Left cardiac atrium (tissue), 4 donors: ENCODE measurements around the gene RABAC1. TPM values are rescaled to one million over a fixed set of nuclear protein-coding genes. Genes with fewer than 3 reads are reported as not detected.
A peak's percentile ranks its signal among the peaks of the same experiment; 100 is the strongest.
"Not testable (repeated sequence)": the region's sequence is repeated elsewhere in the genome, so short reads cannot be mapped to it uniquely, and the experiment has no call there.

Experiments
- ATAC-seq, 2 donors: fragments of 200-7000 bp; cut with Tn5 transposase; one replicate each; pipeline ENCODE4 v1.9.1; 2020; ENCODE audit warnings: mild to moderate bottlenecking in 2 of 2, moderate library complexity in 2 of 2
- DNase-seq: peaks from one replicate; pipeline ENCODE4 v3.0.0-alpha.2; 2020
- intact Hi-C, 2 donors: fragments of 100-400 bp; cut with DNase I; formaldehyde crosslinking; loops; one replicate each; pipeline versions ENCODE4 v1.14.1 to v1.15.1; 2022 to 2023
- total RNA-seq, 2 donors: library from RNA; stranded (reverse); fragmentation: NEBNext Ultra II Directional; extraction: Animal tissue kit (Norgen Biotek cat#: 25700); gene quantifications; one replicate each; pipeline ENCODE4 v1.2.1, GENCODE V29; 2021
- donor health status: DM: no; HTN: yes; CAD: no.
- donor health status: DM: no; HTN: yes; CAD: no; lungs with severe emphysema.
- donor health status: DM: yes; HTN: yes; CAD: no.
- donor health status: Dilated cardiomyopathy.

RABAC1 gene
- total RNA-seq, 2 donors from 2014 or later, result 91.4 to 117 TPM

- peak; percentile 67 to 71 for ATAC-seq
- peak; percentile 69 for DNase-seq
- intact Hi-C loops, result no loop called here
These were observed 1.2 kb downstream of the RABAC1 start for GRCh38 chr19:41957838-41958366.

- intact Hi-C loops, result no loop called here
- DNase-seq (no peak), ATAC-seq (no peak)
These were observed 1.8 kb downstream of the RABAC1 start for GRCh38 chr19:41957161-41957837.

GRCh38 chr19:41956621-41957020, 2.5 kb downstream of the RABAC1 start:
- no peak for ATAC-seq
- DNase-seq, result no peak
- intact Hi-C loops, result no loop called here

- ATAC-seq (no peak), DNase-seq (no peak)
- intact Hi-C loops, result no loop called here
These were observed 3.6 kb downstream of the RABAC1 start for GRCh38 chr19:41955521-41955920.

GRCh38 chr19:41951686-41952172, 7.4 kb downstream of the RABAC1 start:
- intact Hi-C loops, result loop anchor here in 1 of 2 donors (2.0 kb wide), 1 partner anchor 79 kb away; no protein-coding TSS in a partner anchor
- ATAC-seq (peak; percentile 79), DNase-seq (peak; percentile 78)

GRCh38 chr19:41947091-41947490, 12.0 kb downstream of the RABAC1 start:
- intact Hi-C loops, result loop anchor here in 1 of 2 donors (5.0 kb wide), 1 partner anchor 75 kb away; no protein-coding TSS in a partner anchor
- ATAC-seq, result no peak
- DNase-seq, result no peak

- intact Hi-C loops, result loop anchor here in 1 of 2 donors (5.0 kb wide), 1 partner anchor 73 kb away; no protein-coding TSS in a partner anchor
- ATAC-seq, result peak; percentile 29 to 79
These were observed 13.9 kb downstream of the RABAC1 start for GRCh38 chr19:41945135-41945766.

GRCh38 chr19:41944336-41944735, 14.8 kb downstream of the RABAC1 start:
- intact Hi-C loops, result no loop called here
- ATAC-seq (no peak), DNase-seq (no peak)

More at GRCh38 chr19:41945135-41945766, 13.9 kb downstream of the RABAC1 start:
- DNase-seq, result no peak

- ATAC-seq, result no peak
- intact Hi-C loops, result no loop called here
- no peak for DNase-seq
These were observed 17.5 kb downstream of the RABAC1 start for GRCh38 chr19:41941410-41942202.

GRCh38 chr19:41940731-41941409, 18.3 kb downstream of the RABAC1 start:
- DNase-seq (no peak), ATAC-seq (no peak)
- intact Hi-C loops, result no loop called here

GRCh38 chr19:41939861-41940730, 19.0 kb downstream of the RABAC1 start:
- ATAC-seq (peak; percentile 31 to 32), DNase-seq (no peak)
- intact Hi-C loops, result no loop called here

- intact Hi-C loops, DNase-seq, ATAC-seq: not testable (repeated sequence)
These were observed 19.9 kb downstream of the RABAC1 start for GRCh38 chr19:41939209-41939608.

- ATAC-seq, result no peak
- DNase-seq, result no peak
- intact Hi-C loops, result no loop called here
These were observed 21.3 kb downstream of the RABAC1 start for GRCh38 chr19:41937525-41938468.

GRCh38 chr19:41936961-41937360, 22.2 kb downstream of the RABAC1 start:
- intact Hi-C loops, result no loop called here
- DNase-seq (no peak), ATAC-seq (no peak)

GRCh38 chr19:41936416-41936850, 22.7 kb downstream of the RABAC1 start:
- intact Hi-C loops, result no loop called here
- no peak for ATAC-seq
- no peak for DNase-seq

- intact Hi-C loops, result no loop called here
- no peak for DNase-seq
- ATAC-seq, result no peak
These were observed 23.2 kb downstream of the RABAC1 start for GRCh38 chr19:41935760-41936415.
